ENCODE data around the gene NRIP1. TPM values are rescaled to one million over a fixed set of nuclear protein-coding genes. Genes with fewer than 3 reads are reported as not detected.

Gene NRIP1
- total and polyA plus RNA-seq, 7 donors, result 10.2 to 35.3 (median 26.3) TPM

DNA sequence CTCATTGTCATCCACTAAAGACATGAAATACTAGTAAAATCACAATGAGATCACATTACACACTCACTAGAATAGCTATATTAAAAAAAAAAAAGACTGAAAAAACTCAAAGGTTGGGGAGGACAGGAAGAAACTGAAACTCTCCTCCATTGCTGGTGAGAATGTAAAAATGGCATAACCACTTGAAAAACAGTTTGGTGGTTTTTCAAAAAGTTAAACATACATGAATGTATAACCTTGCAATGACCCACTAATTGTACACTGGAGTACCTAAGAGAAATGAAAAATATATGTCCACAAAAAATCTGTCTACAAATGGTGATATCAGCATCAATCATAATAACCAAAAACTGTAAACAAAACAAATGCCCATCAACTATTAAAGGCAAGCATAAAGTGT, 44.0 kb downstream of the NRIP1 start:
- no peak for DNase-seq
- Histone ChIP-seq H3K4me1 (peaks cover 0 to 20% (median 11%) of the 10 kb centered on the region in 4 donors), H3K27ac (no peak overlapping the region), H3K4me3 (no peak overlapping the region), H3K27me3 (no peaks in the 10 kb centered on the region), H3K9me3 (no peaks in the 10 kb centered on the region), H3K36me3 (no peaks in the 10 kb centered on the region)
- TF ChIP-seq POLR2AphosphoS5 (IDR thresholded peaks at IDR 0.05) (no peak), CTCF (IDR thresholded peaks at IDR 0.05) (no peak), POLR2A (IDR thresholded peaks at IDR 0.05) (no peak), EP300 (IDR thresholded peaks at IDR 0.05) (no peak)
- intact Hi-C loops (cut with DNase I), result no loop called here

- intact Hi-C loops (cut with DNase I), result no loop called here
- Histone ChIP-seq H3K4me3 (no peak overlapping the region), H3K4me1 (peaks cover 0 to 11% (median 4%) of the 10 kb centered on the region in 4 donors), H3K36me3 (no peaks in the 10 kb centered on the region), H3K27me3 (no peaks in the 10 kb centered on the region), H3K27ac (peak overlapping the region in 1 of 4 donors; percentile 28), H3K9me3 (no peaks in the 10 kb centered on the region)
- no peak for TF ChIP-seq POLR2AphosphoS5 (IDR thresholded peaks at IDR 0.05)
- TF ChIP-seq EP300 (IDR thresholded peaks at IDR 0.05), result no peak
- TF ChIP-seq POLR2A (IDR thresholded peaks at IDR 0.05), result no peak
- WGBS, 2 donors, result 80 to 85% methylated on average over 2 of the region's 2 CpGs
- no peak for DNase-seq
Measured at GRCh38 chr21:15018382-15018781, 46.4 kb downstream of the NRIP1 start.

- no peak for DNase-seq
- intact Hi-C loops (cut with DNase I), result no loop called here
- Histone ChIP-seq H3K27ac (no peak overlapping the region), H3K27me3 (no peaks in the 10 kb centered on the region), H3K9me3 (no peaks in the 10 kb centered on the region), H3K4me1 (peaks cover 0 to 25% (median 3%) of the 10 kb centered on the region in 4 donors), H3K4me3 (no peak overlapping the region), H3K36me3 (no peaks in the 10 kb centered on the region)
- WGBS, 2 donors, result 75 to 86% methylated on average over 5 of the region's 5 CpGs
- no peak for TF ChIP-seq EP300 (IDR thresholded peaks at IDR 0.05)
- TF ChIP-seq POLR2AphosphoS5 (IDR thresholded peaks at IDR 0.05), result no peak
- no peak for TF ChIP-seq CTCF (IDR thresholded peaks at IDR 0.05)
Measured at GRCh38 chr21:15015622-15016471, 49.0 kb downstream of the NRIP1 start.

GRCh38 chr21:15014221-15014620, 50.6 kb downstream of the NRIP1 start:
- H3K27me3 ChIP-seq, result no peaks in the 10 kb centered on the region
- H3K27ac ChIP-seq, result no peak overlapping the region
- DNase-seq, result no peak
- no peaks in the 10 kb centered on the region for H3K36me3 ChIP-seq
- H3K4me1 ChIP-seq, result peaks cover 0 to 39% (median 3%) of the 10 kb centered on the region in 4 donors
- TF ChIP-seq EP300 (IDR thresholded peaks at IDR 0.05), result no peak
- TF ChIP-seq CTCF (IDR thresholded peaks at IDR 0.05), result no peak
- TF ChIP-seq POLR2A (IDR thresholded peaks at IDR 0.05), result no peak
- no peak for TF ChIP-seq POLR2AphosphoS5 (IDR thresholded peaks at IDR 0.05)
- 85 to 86% methylated on average over 2 of the region's 2 CpGs for WGBS, 2 donors
- intact Hi-C loops (cut with DNase I), result no loop called here
- H3K9me3 ChIP-seq, result no peaks in the 10 kb centered on the region
- no peak overlapping the region for H3K4me3 ChIP-seq

DNA sequence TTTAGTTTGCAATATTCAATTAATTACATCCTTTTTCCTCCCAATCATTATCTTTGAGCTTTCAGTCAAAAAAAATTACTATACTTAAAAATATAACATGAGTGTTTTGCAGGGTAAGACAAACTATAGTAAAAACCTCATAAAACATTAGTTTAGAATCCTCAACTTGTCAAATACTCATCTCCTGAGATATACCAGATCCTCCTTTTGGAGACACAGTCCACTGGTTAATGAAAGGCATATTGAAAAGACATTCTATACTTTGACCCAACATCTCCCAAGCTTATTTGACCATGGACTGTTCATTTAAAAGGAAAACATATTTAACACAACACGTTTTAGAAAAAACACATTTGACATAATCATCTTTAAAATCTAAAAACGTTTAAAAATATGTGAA, 52.8 kb downstream of the NRIP1 start:
- H3K36me3 ChIP-seq, result no peaks in the 10 kb centered on the region
- no peak overlapping the region for H3K4me3 ChIP-seq
- TF ChIP-seq CTCF (IDR thresholded peaks at IDR 0.05) (no peak), POLR2A (IDR thresholded peaks at IDR 0.05) (no peak), POLR2AphosphoS5 (IDR thresholded peaks at IDR 0.05) (peak in 2 of 4 donors; percentile 33 to 53), EP300 (IDR thresholded peaks at IDR 0.05) (no peak)
- intact Hi-C loops (cut with DNase I), result no loop called here
- 74 to 78% methylated on average over 2 of the region's 2 CpGs for WGBS, 2 donors
- no peaks in the 10 kb centered on the region for H3K9me3 ChIP-seq
- no peak overlapping the region for H3K27ac ChIP-seq
- DNase-seq, result no peak
- H3K27me3 ChIP-seq, result no peaks in the 10 kb centered on the region
- peaks cover 0 to 40% (median 2%) of the 10 kb centered on the region in 4 donors for H3K4me1 ChIP-seq
